HL-60 (cell line): ENCODE results near the gene PIEZO1.

Source experiments
- DNase-seq, 2 experiments: peaks; one replicate each; pipeline ENCODE4 v3.0.0-alpha.2; 2010 to 2020; ENCODE audit warnings: low read depth in 1 of 2, low spot score in 1 of 2
- H3K27ac ChIP-seq: fragments of 250-450 bp; sonication (Bioruptor Pico); replicated peaks from 2 replicates; pipeline ENCODE4 v1.5.1; 2020; ENCODE audit warnings: mild to moderate bottlenecking, moderate library complexity
- H3K27me3 ChIP-seq: fragments of 250-450 bp; sonication (Bioruptor Pico); 2 replicates; pipeline ENCODE4 v1.5.1; 2021; ENCODE audit warnings: mild to moderate bottlenecking, moderate library complexity; ENCODE audit not compliant: insufficient read depth, poor library complexity, severe bottlenecking
- H3K4me3 ChIP-seq: replicated peaks from 2 replicates; pipeline ENCODE4 v1.5.1; 2011; ENCODE audit warnings: mild to moderate bottlenecking, control low read depth, low read length; ENCODE audit not compliant: insufficient read depth
- CTCF ChIP-seq: IDR thresholded peaks from one replicate; pipeline ENCODE4 v1.5.1; 2011; ENCODE audit warnings: low read length, control low read depth, inconsistent platforms; ENCODE audit not compliant: insufficient read depth
- GABPA ChIP-seq: IDR thresholded peaks from 2 replicates; pipeline ENCODE4 v1.6.1; 2012; ENCODE audit warnings: low read depth
- POLR2AphosphoS5 ChIP-seq: IDR thresholded peaks from 2 replicates; pipeline ENCODE4 v1.6.1; 2012; ENCODE audit warnings: low read depth
- REST ChIP-seq: IDR thresholded peaks from 2 replicates; pipeline ENCODE4 v1.6.1; 2012; ENCODE audit warnings: low read depth; ENCODE audit not compliant: insufficient replicate concordance
- SPI1 ChIP-seq: IDR thresholded peaks from 2 replicates; pipeline ENCODE4 v1.6.1; 2012; ENCODE audit warnings: low read depth, mild to moderate bottlenecking, borderline replicate concordance

Gene PIEZO1

GRCh38 chr16:88678224-88678979 is 106.6 kb downstream of the PIEZO1 start:
- no peak for TF ChIP-seq POLR2AphosphoS5
- no peak for TF ChIP-seq CTCF
- no peak for TF ChIP-seq SPI1
- no peak for TF ChIP-seq GABPA
- no peak for TF ChIP-seq REST
- DNase-seq = no peak
- Histone ChIP-seq H3K27ac (no peak overlapping the region), H3K27me3 (no peaks in the 10 kb centered on the region), H3K4me3 (no peak overlapping the region)

- Histone ChIP-seq H3K27me3 (no peaks in the 10 kb centered on the region), H3K4me3 (no peak overlapping the region), H3K27ac (no peak overlapping the region)
- no peak for TF ChIP-seq GABPA
- no peak for DNase-seq
Observed at GRCh38 chr16:88677721-88678120, 107.3 kb downstream of the PIEZO1 start.

GRCh38 chr16:88676502-88677242 is 108.3 kb downstream of the PIEZO1 start:
- no peak for TF ChIP-seq REST
- TF ChIP-seq CTCF = no peak
- no peak for TF ChIP-seq POLR2AphosphoS5
- no peak for TF ChIP-seq SPI1
- no peak for TF ChIP-seq GABPA

GRCh38 chr16:88673716-88674379 is 111.2 kb downstream of the PIEZO1 start:
- no peak overlapping the region for H3K27ac ChIP-seq
- H3K4me3 ChIP-seq = no peak overlapping the region
- no peaks in the 10 kb centered on the region for H3K27me3 ChIP-seq
- no peak for DNase-seq
- TF ChIP-seq CTCF (no peak), POLR2AphosphoS5 (no peak), GABPA (no peak), REST (no peak), SPI1 (no peak)

More at GRCh38 chr16:88676502-88677242, 108.3 kb downstream of the PIEZO1 start:
- Histone ChIP-seq H3K27ac (no peak overlapping the region), H3K27me3 (no peaks in the 10 kb centered on the region), H3K4me3 (no peak overlapping the region)
- DNase-seq = no peak
